PFSK-1 (cell line): Measurements from ENCODE around the gene METTL25.

Experiments
- FOXP2 ChIP-seq: optimal IDR thresholded peaks from 2 replicates; pipeline ENCODE3; 2011; ENCODE audit warnings: borderline replicate concordance, control low read depth, inconsistent platforms; ENCODE audit not compliant: insufficient read depth; ENCODE audit errors: extremely low read length, extremely low read depth
- POLR2AphosphoS5 ChIP-seq: IDR thresholded peaks from 2 replicates; pipeline ENCODE4 v1.6.1; 2012; ENCODE audit warnings: low read depth, mild to moderate bottlenecking, control low read depth, low read length, moderate library complexity
- REST ChIP-seq, 2 experiments: IDR thresholded peaks; 2 replicates each; pipeline versions ENCODE4 v1.6.1 to v1.8.0; 2011 to 2012; ENCODE audit warnings: low read depth in 2 of 2, low read length in 2 of 2, control low read depth in 1 of 2, inconsistent platforms in 1 of 2, mild to moderate bottlenecking in 1 of 2, moderate library complexity in 1 of 2; ENCODE audit not compliant: insufficient read depth in 1 of 2
- SIN3A ChIP-seq: IDR thresholded peaks from 2 replicates; pipeline ENCODE4 v1.6.1; 2012; ENCODE audit warnings: mild to moderate bottlenecking, low read length, moderate library complexity, borderline replicate concordance; ENCODE audit not compliant: insufficient read depth
- TAF1 ChIP-seq: IDR thresholded peaks from 2 replicates; pipeline ENCODE4 v1.6.1; 2012; ENCODE audit warnings: low read length, control low read depth, borderline replicate concordance; ENCODE audit not compliant: insufficient read depth

Gene METTL25

GRCh38 chr12:82426586-82426985, 68.3 kb downstream of the METTL25 start:
- no peak for TF ChIP-seq REST (IDR thresholded peaks at IDR 0.05; ENCODE audit: insufficient read depth in 1 of 2, low read depth in 2 of 2, low read length in 2 of 2)
- no peak for TF ChIP-seq FOXP2
- no peak for TF ChIP-seq SIN3A
- TF ChIP-seq TAF1 = no peak
- no peak for TF ChIP-seq POLR2AphosphoS5

- TF ChIP-seq POLR2AphosphoS5 (no peak), REST (IDR thresholded peaks at IDR 0.05; ENCODE audit: insufficient read depth in 1 of 2, low read depth in 2 of 2, low read length in 2 of 2) (no peak), TAF1 (no peak), FOXP2 (no peak), SIN3A (no peak)
Measured at GRCh38 chr12:82430541-82431145, 72.3 kb downstream of the METTL25 start.

- TF ChIP-seq SIN3A (no peak), POLR2AphosphoS5 (no peak), REST (IDR thresholded peaks at IDR 0.05; ENCODE audit: insufficient read depth in 1 of 2, low read depth in 2 of 2, low read length in 2 of 2) (no peak), TAF1 (no peak), FOXP2 (no peak)
Measured at GRCh38 chr12:82434392-82434911, 76.1 kb downstream of the METTL25 start.

- no peak for TF ChIP-seq TAF1
- TF ChIP-seq SIN3A = no peak
- TF ChIP-seq FOXP2 = no peak
- TF ChIP-seq REST (IDR thresholded peaks at IDR 0.05; ENCODE audit: insufficient read depth in 1 of 2, low read depth in 2 of 2, low read length in 2 of 2) = no peak
- TF ChIP-seq POLR2AphosphoS5 = no peak
Measured at GRCh38 chr12:82436354-82436753, 78.0 kb downstream of the METTL25 start.

GRCh38 chr12:82437744-82438143, 79.4 kb downstream of the METTL25 start:
- no peak for TF ChIP-seq REST (IDR thresholded peaks at IDR 0.05; ENCODE audit: insufficient read depth in 1 of 2, low read depth in 2 of 2, low read length in 2 of 2)
- TF ChIP-seq TAF1 = no peak
- no peak for TF ChIP-seq FOXP2
- TF ChIP-seq SIN3A = no peak
- TF ChIP-seq POLR2AphosphoS5 = no peak
